Body of pancreas (tissue), 4 donors: ENCODE results near the gene VAV2. TPM values are rescaled to one million over a fixed set of nuclear protein-coding genes. Genes with fewer than 3 reads are reported as not detected.
A peak's percentile ranks its signal among the peaks of the same experiment; 100 is the strongest.

ENCODE experiments used
- ATAC-seq: fragments of 150-250 bp; one replicate; pipeline ENCODE4 v1.9.1; 2016
- DNase-seq, 4 donors: peaks; one replicate each; pipeline ENCODE4 v3.0.0-alpha.2; 2019
- H3K27ac ChIP-seq, 4 donors: fragments of 200-600 bp; sonication (generic); 1 replicate in 3 of 4; 2 replicates in 1 of 4; pipeline versions ENCODE4 v1.5.1 to v1.6.1; 2016 to 2019; ENCODE audit warnings: mild to moderate bottlenecking in 1 of 4, mixed read lengths in 1 of 4, moderate library complexity in 1 of 4
- H3K27me3 ChIP-seq, 2 donors: fragments of 200-600 bp; sonication (generic); one replicate each; pipeline ENCODE4 v1.6.0; 2016; ENCODE audit warnings: mild to moderate bottlenecking in 1 of 2
- H3K36me3 ChIP-seq, 2 donors: fragments of 200-600 bp; sonication (generic); replicated peaks in 1 of 2; 2 replicates each; pipeline ENCODE4 v1.5.1; 2016; ENCODE audit warnings: low read depth in 2 of 2; ENCODE audit not compliant: insufficient read depth in 1 of 2
- H3K4me1 ChIP-seq: fragments of 200-600 bp; sonication (generic); one replicate; pipeline ENCODE4 v1.6.0; 2016
- H3K4me3 ChIP-seq, 2 donors: fragments of 200-600 bp; sonication (generic); 1 replicate in 1 of 2; 2 replicates in 1 of 2; pipeline ENCODE4 v1.5.1; 2016 to 2019
- H3K9me3 ChIP-seq, 3 donors: fragments of 200-600 bp; sonication (generic); 1 replicate in 2 of 3; 2 replicates in 1 of 3; pipeline ENCODE4 v1.5.1; 2016
- POLR2A ChIP-seq, 3 donors: fragments of 450-650 bp; IDR thresholded peaks; one replicate each; pipeline ENCODE4 v1.6.1; 2016; ENCODE audit warnings: antibody characterized with exemption in 3 of 3, mild to moderate bottlenecking in 2 of 3
- WGBS, 2 donors: methylation state at CpG; one replicate each; pipeline ENCODE4 v1.1.5; 2017; 5-methylcytosine and 5-hydroxymethylcytosine counted together
- intact Hi-C: fragments of 100-400 bp; cut with DNase I; formaldehyde crosslinking; loops from one replicate; pipeline ENCODE4 v1.15.1; 2023
- total RNA-seq, 2 donors: library from RNA; depleted of rRNA; stranded (reverse); fragments of >200 nt; gene quantifications; one replicate each; pipeline ENCODE4 v1.1.0, GENCODE V29; 2016
- TF ChIP-seq, protein P1 (sequence below), 7 experiments: fragments of 450-650 bp in 4 of 7; fragments of 200-600 bp in 3 of 7; sonication (generic) in 3 of 7; IDR thresholded peaks; one replicate each; pipeline ENCODE4 v1.5.1; 2016 to 2019; ENCODE audit warnings: antibody characterized with exemption in 7 of 7

Gene VAV2
- total RNA-seq, 2 donors from 2014 or later, result 31.6 to 32.3 TPM

DNA sequence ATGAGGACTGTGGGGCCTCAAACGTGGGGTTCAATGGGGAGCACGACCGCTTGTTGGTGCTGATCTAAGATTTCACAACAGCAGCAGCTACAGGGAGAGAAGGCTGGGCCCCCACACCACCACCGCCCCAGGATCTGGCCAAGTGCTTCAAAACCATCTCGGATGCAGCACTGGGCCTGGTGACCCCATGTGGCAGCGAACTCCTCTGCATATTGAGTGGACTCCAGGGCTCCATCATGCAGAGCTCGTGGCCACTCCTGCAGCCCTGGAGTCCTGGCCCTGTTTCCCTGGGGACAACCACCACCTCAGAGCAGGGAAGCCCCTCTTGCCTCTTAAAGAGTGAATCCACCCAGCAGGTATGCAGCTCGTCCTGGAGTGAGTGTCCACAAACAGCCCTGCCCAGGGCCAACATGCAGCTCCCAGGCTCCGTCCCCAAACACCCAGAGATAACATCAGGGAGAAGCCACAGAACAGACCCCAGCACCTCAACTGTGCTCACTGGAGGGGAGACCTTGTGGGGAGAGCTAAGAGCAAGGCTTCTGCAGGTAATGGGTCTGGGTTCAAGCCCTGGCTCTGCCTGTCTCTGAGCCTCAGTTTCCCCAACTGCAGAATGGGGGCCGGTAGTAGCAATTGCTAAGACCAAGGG lies 150.8 kb downstream of the VAV2 start:
- no peak overlapping the region for H3K27ac ChIP-seq
- no peaks in the 10 kb centered on the region for H3K27me3 ChIP-seq
- no peak for ATAC-seq
- WGBS, 2 donors, result 82 to 87% methylated on average over 4 to 10 of the region's 10 CpGs
- peaks cover 10% of the 10 kb centered on the region for H3K4me1 ChIP-seq
- H3K36me3 ChIP-seq, result no peaks in the 10 kb centered on the region
- intact Hi-C loops, result no loop called here
- H3K4me3 ChIP-seq, result no peak overlapping the region
- TF ChIP-seq POLR2A (IDR thresholded peaks at IDR 0.05), result no peak
- TF ChIP-seq, protein P1, sequence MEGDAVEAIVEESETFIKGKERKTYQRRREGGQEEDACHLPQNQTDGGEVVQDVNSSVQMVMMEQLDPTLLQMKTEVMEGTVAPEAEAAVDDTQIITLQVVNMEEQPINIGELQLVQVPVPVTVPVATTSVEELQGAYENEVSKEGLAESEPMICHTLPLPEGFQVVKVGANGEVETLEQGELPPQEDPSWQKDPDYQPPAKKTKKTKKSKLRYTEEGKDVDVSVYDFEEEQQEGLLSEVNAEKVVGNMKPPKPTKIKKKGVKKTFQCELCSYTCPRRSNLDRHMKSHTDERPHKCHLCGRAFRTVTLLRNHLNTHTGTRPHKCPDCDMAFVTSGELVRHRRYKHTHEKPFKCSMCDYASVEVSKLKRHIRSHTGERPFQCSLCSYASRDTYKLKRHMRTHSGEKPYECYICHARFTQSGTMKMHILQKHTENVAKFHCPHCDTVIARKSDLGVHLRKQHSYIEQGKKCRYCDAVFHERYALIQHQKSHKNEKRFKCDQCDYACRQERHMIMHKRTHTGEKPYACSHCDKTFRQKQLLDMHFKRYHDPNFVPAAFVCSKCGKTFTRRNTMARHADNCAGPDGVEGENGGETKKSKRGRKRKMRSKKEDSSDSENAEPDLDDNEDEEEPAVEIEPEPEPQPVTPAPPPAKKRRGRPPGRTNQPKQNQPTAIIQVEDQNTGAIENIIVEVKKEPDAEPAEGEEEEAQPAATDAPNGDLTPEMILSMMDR (IDR thresholded peaks at IDR 0.05), result no peak
- DNase-seq, result no peak
- H3K9me3 ChIP-seq, result no peaks in the 10 kb centered on the region

DNA sequence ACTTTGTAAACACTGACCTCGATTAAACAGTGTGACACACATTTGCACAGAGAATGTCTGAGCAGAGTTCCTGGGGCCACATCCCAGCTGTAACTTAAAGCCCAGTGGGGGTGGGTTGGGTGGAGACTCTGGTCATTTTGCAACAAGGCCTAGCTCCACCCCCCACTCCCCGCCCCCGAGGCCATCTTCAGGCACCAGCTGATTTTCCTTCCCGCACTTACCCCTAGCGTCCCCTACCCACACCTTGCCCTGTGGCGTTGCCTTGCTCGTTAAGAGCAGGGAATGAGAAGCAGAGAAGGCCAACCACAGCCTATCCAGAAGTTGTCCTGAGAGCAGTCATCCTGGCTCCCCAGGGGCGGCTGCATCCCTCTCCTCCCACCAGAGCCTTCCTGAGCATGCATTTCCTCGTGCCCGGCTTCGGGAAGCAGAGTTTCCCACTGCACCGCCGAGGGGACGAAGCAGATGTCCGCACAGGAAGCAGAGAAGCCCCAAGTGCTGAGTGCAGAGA lies 152.2 kb downstream of the VAV2 start:
- ATAC-seq (peak; percentile 14), DNase-seq (no peak)
- WGBS, 2 donors, result 59 to 73% methylated on average over 15 of the region's 15 CpGs
- no peaks in the 10 kb centered on the region for H3K27me3 ChIP-seq
- no peak for TF ChIP-seq POLR2A (IDR thresholded peaks at IDR 0.05)
- TF ChIP-seq, protein P1 (IDR thresholded peaks at IDR 0.05), result no peak
- no peak overlapping the region for H3K4me3 ChIP-seq
- H3K36me3 ChIP-seq, result no peaks in the 10 kb centered on the region
- no peaks in the 10 kb centered on the region for H3K9me3 ChIP-seq
- peaks cover 4% of the 10 kb centered on the region for H3K4me1 ChIP-seq
- intact Hi-C loops, result no loop called here
- peak overlapping the region in 2 of 4 donors; percentile 9 to 16 for H3K27ac ChIP-seq

DNA sequence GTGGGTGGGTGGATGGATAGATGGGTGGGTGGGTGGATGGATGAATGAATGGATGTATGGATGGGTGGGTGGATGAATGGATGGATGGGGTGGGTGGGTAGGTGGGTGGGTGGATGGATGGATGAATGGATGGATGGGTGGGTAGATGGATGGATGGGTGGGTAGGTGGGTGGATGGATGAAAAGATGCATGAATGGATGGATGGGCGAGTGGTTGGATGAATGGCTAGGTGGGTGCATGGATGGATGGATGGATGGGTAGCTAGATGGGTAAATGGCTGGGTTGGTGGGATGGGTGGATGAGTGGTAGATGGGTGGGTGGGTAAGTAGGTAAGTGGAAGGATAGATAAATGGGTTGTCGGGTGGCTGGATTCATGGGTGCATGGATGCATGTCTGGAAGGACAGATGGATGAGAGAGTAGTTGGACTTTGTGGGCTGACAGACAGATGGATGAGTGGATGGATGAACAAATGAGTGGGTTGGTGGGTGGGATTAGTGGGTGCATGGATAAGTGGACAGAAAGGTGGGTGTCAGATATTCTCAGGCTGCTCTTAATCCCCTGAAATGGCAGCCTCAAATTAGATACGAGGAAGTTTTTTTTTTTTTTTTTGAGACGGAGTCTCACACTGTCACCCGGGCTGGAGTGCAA lies 153.1 kb downstream of the VAV2 start:
- Histone ChIP-seq H3K4me3 (no peak overlapping the region), H3K9me3 (no peaks in the 10 kb centered on the region), H3K27me3 (no peaks in the 10 kb centered on the region), H3K36me3 (no peaks in the 10 kb centered on the region), H3K4me1 (no peaks in the 10 kb centered on the region), H3K27ac (no peak overlapping the region)
- DNase-seq (no peak), ATAC-seq (no peak)
- TF ChIP-seq POLR2A (IDR thresholded peaks at IDR 0.05), result no peak
- TF ChIP-seq, protein P1 (IDR thresholded peaks at IDR 0.05), result no peak
- WGBS, 2 donors, result 94 to 97% methylated on average over 5 of the region's 5 CpGs
- intact Hi-C loops, result no loop called here

DNA sequence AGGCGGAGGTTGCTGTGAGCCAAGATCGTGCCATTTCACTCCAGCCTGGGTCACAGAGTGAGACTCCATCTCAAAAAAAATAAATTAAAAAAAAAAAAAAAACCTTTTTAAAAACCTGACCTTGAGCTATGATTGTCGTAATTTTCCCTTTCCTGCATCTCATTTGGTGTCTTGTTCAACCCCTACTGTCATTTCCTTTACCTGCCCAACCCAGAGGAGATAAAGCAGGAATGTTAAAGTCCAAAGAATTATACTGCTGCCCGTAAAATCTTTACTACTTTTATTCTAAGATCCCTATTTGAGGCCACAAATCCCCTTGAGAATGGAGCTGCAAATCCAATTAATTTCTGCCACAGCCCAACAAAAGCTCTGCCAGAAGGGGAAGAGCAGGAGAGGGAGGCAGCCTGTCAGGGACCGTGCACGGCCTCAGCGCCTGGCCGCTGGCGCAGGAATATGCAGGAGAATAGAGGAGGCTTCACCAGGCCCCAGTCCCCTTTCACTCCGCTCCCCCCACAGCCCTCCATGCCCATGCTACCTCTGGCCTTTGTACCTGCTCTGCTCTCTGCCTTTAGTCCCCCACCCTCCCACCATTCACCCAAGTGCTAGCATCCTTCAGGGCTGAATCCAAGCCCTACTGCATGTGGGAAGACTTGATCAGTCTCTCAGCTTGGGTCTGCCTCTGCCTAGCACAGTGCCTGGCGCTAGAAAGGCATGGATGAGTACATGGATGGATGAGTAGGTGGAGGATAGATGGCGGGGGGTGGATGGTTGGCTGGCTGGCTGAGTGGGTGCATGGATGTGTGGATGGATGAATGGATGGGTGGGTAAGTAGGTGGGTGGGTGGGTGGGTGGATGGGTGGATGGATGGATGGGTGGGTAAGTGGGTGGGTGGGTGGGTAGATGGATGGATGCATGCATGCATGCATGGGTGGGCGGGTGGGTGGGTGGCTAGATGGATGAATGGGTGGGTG lies 154.2 kb downstream of the VAV2 start:
- ATAC-seq, result no peak
- no peak for TF ChIP-seq POLR2A (IDR thresholded peaks at IDR 0.05)
- TF ChIP-seq, protein P1 (IDR thresholded peaks at IDR 0.05), result no peak
- Histone ChIP-seq H3K27me3 (no peaks in the 10 kb centered on the region), H3K9me3 (no peaks in the 10 kb centered on the region), H3K4me3 (no peak overlapping the region), H3K36me3 (no peaks in the 10 kb centered on the region), H3K27ac (no peak overlapping the region), H3K4me1 (no peaks in the 10 kb centered on the region)
- DNase-seq, result no peak
- WGBS, 2 donors, result 93 to 96% methylated on average over 13 of the region's 13 CpGs
- intact Hi-C loops, result no loop called here
